NCI-H1417 (cell line): ENCODE measurements around the gene RAPGEF4.

Experiments used
- DNase-seq, 3 experiments: peaks; one replicate each; lab custom pipeline; 2025; lab: John Stamatoyannopoulos, UW

RAPGEF4 gene

DNA sequence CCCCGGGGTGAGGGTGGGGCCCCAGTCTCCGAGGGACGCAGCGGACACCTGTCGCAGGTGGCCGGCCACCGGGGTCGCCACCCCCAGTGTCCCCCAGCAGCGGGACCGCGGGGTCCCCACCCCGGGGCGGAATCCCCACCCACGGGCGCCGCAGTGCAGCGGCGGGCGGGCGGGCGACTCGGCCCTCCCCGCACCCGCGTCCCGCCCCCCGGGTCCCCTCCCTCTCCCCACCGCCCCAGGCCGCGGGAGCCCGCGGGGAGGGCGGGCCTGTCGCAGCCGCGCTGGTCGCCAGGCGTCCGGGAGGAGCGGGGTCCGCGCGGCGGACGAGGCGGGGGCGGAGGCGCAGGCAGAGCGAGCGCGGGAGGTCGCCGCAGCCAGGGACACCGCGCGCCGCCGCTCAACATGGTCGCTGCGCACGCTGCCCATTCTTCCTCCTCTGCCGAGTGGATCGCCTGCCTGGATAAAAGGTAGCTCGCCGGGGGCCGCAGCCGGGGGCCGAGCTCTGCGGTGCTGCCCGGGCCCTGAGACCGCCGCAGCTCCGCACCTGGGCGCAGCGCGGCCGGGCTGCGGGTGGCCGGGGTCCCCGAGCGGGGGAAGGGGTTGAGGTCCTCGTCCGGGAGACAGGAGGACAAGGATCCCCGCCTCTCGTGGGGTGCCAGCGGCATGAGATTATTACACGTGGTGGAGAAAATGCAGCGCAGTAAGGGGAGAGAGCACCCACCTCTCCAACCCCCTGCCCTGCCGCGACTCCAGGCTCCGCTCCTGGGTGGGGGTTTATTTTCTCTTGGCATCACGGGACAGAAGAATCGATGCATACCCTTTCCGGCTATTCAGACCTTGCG is at the start of gene RAPGEF4:
RAPGEF4 (plus strand) TSS at position 264 of the 842 bp plus-strand sequence; CDS start at position 403, 139 bp downstream.
- DNase-seq, result peak; percentile 27 to 53 (median 27)

DNA sequence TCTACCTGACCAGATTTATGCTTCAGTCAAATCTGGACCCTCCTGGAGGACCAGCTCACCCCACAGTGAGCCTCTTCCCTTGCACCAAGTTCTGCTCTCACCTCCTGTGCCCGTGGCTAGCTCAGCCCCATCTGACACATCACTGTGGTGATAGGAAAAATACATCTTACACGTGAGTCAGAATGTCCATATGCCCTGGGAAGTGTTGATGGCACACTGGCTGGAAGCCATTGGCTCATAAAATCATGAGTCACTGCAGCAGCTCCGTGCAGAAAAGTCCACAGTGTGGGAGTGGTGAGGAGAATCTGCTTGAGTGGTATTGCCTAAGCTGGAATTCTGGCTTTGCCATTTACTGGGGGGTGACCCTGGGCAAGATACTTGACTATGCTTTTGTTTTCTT is 42.6 kb upstream of the RAPGEF4 start:
- no peak for DNase-seq

DNA sequence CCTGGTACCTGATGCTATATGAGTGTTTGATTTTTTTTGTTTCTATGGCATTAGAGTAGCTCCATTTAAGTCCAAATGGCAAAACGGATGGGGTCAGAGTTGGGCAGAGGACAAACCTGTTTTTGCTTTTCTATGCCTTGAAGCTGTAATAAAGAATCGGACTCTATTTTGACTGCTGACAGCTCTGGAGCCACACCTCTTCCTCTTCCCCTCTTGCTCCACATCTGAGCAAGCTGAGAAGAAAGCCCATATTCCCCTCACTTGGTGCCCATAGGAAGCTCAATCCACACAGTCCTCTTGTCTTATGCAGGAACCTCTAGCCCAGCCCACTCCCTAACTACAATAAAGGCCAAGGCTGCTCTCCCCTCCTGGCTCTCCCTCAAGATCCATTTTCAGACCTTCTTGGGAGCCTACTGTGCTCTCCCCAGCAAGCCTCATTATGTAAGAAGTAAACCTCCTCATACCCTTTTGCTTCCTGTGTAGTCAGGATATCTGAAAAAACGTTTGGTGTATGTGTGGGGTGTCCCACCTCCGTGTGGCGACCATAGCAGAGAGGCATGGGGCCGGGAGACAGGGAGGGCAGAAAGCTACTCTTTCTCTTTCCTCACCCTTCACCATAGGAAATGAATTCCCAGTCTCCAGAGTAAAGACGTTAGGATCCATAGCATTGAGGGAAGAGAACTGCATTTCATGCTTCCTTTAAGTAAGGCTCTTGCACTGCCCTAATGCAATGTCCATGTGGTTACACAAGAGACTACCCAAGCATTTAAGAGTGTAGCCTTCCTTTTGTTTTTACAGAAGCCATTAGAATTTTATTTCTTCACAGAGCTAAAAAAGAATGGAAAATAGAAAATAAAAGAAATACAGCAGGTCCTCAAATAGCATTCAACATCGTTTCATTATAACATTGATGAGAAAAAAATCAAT is 41.9 kb upstream of the RAPGEF4 start:
- DNase-seq, result no peak

DNA sequence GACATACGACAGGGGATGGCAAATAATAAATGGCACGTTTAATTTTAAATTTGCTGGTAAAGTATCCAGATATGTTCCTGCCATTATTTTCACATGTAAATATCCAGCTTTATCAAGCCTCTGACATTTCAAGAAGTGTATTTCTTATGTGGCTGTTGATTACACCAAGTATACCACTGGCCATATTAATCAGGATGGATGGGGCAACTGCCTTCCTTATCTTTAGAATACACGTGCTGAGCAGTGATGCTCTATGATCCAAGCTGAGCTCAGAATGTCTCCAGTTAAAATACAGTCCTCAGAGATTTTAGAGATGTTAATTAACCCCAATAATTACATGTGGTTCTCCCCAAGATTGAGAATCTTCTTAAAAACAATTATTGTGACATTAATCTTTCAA is 38.3 kb upstream of the RAPGEF4 start:
- DNase-seq, result no peak

DNA sequence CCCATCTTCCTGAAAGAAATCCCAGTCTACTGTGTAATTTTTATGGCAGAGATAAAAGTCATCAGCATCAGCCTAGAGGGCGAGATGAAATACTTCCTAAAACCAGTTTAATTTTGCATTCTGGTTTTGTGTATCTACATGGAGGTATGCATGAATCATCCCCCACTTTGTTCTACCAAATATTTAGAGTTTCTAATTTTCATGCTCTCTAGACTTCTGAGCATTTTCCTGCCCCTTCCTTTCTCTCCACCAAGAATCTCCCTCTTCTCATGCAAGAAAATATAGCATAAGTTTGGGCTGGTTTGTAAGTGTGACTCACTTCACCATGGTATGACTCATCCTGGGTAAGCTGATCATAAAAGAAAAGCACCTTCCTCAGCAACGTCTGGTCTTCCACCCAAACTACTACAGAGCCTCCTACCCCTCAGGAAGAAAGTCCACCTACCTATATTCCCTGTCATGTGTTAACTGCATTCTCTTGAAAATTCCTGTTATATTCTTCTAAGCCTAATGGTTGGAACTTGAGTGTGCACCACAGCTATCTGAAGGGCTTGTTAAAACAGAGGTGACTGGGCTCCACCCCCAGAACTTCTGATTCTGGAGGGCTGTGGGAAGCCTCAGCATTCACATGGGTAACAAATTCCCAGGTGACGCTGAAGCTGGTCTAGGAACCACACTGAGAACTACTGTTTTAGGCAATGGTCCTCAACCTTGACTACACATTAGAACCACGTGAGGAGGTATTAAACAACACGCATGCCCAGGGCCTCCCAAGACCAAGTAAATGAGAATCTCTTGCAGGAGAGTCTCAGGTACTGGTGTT is 37.4 kb upstream of the RAPGEF4 start:
- no peak for DNase-seq

DNA sequence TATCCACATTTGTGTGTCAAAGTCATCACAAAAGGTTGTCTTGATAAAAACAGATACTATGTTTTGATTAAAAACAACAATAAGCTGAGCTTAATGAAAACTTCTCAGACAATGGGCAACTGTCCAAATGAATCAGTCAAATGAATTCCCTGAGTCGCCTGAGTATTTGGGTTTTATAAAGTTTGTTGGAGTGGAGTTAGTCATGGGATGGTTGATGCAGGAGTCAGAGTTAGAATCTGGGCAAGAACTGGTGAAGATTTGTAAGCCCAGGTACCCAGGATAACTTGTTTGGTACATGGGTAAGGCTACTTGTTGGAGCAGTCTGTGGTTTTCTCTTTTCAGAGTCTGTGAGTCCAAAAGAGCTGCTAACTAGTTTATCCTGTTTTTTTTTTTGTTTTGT is 34.4 kb upstream of the RAPGEF4 start:
- no peak for DNase-seq

DNA sequence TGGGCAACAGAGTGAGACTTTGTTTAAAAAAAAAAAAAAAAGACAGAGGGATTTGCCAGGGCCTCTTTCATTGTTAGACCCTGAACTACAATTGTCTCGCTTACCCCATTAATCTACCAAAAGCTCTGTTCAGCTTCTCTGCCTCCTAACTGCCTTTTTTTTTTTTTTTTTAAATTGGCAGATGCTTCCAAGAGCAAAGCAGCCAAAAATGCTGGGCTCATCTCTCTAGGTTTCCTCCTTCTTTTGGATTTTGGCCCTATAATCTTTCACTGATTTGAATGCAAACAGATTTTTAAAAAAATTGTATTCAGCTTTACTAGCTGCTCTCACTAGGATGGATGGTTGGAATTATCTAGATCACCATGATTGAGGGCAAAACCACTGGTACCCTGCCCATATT is 33.2 kb upstream of the RAPGEF4 start:
- no peak for DNase-seq

DNA sequence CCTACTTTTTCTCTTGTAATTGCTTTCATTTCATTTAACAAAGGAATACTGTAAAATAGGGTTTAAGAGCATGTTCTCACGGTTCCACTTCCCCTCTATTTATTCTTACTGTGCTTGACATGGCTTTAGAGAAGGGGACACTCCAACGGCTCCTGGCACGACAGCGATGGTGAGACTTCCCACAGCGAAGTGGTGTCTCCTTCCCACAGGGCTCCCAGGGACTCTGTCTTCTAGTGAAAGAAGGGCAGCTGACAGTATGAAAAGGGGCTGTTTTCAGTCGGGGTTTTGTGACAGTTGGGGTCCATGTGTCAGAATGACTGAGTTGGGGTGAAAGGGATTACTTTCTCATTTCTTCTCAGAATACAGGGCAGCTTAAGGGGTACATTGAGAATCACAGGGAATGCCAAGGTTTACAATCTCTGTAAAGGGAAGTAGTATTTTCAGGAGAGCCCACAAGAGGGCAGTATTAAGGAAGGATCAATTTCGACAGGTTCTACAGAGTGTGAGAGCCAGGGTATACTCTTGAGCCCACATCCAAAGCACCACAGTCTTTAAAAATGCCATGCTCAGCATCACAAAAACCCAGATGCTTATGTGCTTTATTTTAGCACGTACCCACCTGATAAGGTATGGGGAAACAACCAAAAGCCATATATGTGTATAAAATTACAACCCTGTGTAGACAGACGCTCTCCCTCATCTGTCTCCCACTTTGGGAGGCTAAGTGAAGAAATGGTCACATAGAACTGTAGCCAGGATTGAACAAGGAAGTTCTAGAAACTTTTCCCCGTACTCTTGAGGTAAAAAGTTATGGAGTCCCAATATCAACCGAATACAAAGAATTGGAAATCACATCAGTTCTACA is 31.3 kb upstream of the RAPGEF4 start:
- DNase-seq, result peak; percentile 8 to 26 (median 19)

DNA sequence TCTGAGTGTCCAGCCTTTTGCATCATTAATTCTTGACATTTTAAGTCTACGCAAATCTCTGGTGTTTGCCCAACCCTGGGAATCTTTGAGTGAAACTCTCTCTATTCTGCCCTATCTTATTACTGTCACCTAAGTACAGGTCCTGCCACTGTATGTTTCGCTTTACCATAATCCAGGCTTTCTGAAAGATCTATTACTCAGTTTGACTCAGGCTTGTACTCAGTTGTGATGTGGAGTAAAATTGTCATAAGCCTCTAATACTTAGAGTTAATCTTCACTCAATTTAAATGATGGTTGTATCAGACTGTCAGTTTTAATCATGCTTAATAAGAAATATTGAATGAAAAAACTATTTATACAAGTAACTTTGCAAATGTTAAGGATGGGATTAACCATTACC is 30.3 kb upstream of the RAPGEF4 start:
- no peak for DNase-seq

DNA sequence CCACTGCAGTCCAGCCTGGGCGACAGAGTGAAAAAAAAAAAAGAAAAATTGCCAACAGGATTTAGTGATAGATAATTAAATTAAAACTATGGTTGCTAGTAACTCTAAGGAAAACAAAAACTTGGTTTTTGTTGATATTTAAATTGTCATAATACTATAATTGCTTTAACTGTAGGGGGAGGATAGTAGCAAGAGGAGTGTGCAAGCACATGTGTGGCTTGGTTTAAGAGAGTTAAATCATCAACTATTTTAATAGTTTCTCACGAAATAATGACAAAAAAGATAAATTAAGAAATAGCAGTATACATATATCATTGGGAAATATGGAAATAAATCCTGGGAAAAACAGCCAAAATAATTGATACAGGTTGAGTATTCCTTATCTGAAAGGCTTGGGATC is 27.4 kb upstream of the RAPGEF4 start:
- no peak for DNase-seq

DNA sequence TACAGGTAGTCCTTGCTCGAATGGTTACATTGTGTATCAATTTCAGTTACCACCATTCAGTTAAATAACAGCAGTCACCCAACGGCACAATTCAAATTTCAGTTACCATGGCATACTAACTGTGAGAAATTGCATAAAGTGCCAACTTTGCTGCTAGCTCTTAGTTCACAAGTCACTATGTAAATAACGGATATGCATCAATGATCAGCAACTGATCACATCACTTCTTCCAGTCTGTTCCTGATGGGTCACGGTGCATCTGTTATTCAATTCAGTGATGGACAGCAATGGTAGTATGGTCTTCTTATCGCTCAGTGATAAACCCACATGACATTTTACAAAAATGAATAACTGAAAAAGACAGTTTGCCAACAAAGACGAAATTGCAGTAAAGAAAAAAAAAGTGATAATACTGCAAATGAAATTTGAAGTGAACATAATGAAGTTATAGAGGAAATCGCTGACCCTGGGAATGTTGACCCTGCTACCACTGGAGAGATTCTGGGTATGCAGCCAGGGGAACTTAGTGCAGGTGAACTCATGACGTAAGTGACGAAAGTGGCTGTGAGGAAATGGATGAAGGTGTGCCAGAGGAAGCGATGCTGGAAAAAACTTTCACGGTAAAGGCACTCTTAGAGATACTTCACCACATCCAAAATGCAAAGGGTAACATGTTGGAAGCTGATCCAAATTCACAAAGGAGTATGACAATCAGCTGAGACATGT is 25.9 kb upstream of the RAPGEF4 start:
- DNase-seq, result no peak

DNA sequence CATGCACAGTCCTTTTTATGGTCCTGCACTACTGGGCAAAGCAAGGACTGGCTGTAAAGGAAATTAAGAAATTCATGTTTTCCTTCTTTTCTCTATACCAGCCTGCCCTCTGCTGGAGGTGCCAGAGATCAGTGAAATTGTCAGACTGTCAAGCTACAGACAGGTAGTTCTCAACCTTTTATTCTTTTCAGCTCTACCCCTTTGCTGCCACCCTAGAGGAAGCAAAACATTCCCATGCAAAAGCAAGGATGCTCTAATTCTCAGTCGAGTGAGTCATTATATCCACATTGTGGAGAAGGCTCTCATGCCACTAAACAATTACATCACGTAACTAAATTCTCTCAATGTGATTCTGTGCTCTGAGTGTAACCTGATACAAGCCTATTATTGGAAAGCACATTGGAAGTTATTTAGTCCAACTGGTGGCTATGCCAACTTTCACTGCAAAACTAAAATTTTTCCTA is 25.0 kb upstream of the RAPGEF4 start:
- DNase-seq, result peak; percentile 2 to 51 (median 33)

DNA sequence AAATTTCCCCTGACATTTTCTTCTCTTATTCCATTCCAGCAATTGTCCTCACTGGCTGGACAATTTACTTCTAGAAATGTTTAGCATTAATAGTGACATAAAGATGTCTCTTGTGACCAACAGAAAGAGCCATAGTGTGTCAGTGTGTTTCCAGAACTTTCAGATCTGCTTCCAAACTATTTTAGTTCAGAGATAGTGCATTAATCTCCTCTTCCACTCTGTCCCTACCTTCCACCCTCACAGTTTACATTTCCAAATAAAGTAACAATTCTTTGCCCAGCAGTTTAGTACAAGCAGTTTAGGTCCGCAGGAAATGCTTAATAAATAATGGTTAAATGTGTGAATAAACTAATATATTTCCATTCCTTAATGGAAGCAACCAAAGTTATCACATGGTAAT is 24.5 kb upstream of the RAPGEF4 start:
- no peak for DNase-seq

DNA sequence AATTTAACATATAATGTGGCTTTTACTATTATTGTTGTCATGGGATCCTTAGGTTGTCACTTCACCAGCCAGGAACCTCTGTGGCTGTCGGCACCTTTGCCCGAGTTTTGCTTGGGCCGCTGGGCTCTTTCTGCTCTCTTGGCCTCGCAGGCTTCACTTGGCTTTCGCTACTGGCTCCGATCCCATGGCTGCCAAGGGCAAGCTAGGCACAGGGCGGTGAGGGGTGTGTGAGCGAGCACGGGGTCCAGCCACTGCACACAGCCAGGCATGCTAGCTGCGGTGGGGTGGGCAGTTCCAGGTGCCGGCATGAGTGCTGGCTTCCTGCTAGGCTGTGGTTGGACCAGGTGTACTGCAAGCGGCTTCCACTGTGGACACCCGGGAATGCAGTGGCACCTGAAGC is 23.4 kb upstream of the RAPGEF4 start:
- DNase-seq, result no peak

DNA sequence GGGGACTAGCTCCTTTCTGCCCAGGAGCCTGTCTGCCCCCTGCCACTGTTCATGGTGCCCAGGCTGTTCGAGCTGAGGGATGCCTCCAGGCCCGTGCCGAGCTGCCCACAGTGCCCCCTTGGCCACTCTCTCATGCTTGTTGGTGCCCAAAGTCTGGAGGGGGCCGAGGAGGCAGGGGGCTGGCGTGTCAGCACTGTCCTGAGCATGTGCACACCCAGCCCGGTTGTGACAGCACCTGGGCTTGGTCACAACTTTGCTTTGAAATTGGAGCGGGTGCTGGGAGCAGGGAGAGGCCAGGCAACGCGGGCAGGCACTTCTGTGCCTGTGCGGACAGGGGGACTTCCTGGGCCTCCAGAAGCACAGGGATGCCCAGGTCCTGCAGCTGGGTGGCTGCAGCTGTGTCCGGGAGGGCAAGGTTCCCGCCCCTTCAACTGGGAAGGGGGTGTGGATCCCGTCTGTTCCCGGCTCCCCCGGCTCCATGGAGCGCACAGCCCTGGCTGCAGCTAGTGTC is 22.2 kb upstream of the RAPGEF4 start:
- no peak for DNase-seq

DNA sequence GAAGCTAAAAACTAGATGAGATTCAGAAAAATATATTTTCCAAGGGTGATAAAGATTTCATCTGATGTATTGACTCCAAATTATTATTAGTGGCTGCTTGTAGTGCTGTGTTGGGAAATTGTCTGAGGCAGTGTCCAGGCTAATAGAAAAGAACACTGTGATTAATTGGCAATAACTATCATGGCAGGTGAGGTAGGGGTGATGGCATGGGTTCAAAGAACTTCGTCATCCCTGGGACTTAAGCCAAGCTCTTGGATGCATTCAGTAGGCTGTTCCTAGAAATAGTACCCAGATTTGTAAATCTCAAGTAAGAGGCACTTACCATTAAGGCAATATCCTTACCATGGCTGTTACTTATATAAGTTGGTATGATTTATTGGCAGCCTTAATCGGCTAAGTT is 13.2 kb upstream of the RAPGEF4 start:
- DNase-seq, result no peak

DNA sequence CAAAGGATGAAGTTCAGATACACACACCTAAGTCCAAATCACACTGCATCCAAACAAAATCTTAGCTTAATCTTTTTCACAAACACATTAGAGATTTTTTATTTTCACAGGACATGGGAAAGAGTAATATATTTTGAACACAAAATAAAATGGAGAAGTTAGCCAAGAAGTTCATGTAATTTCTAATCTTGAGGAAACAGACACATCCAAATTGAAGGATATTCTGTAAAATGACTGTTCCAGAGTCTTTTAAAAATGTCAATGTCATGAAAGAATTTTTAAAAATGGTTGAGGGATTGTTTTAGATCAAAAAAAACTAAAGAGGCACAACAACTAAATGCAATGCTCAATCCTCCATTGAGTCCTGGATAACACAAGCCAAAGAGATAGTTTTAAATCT is 12.4 kb upstream of the RAPGEF4 start:
- no peak for DNase-seq

DNA sequence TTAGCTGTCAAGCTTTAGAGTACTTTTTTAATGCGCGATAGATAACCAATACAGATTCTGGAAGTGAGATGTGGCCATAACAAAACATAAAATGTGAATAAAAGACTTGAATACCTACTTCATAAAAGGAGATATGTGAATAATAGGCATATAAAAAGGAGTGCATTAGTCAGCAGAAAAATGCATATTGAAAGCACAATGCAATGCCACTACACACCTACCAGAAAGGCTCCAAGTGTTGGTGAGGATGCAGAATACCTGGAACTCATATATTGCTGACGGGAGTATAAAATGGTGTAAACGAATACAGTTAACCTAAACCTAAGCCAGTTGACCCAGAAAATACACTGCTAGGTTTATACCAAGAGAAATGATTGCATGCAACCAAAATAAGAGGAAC is 10.9 kb upstream of the RAPGEF4 start:
- no peak for DNase-seq

DNA sequence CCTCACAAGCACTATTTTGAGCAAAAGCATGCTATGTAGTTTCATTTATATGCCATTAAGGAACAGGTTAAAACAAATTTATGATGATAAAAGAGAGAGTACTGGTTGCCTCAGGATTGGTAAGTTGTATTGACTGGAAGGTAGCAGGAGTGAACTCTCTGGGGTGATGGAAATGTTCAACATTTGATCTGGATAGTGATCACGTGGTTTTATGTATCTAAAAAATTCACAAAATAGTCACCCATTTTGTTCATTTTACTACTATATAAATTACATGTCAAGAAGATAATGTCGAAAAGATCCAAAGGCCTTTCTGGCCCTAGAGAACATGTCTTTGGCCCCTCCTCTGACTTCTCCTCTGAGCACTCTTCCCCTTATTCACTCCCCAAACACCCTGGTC is 10.4 kb upstream of the RAPGEF4 start:
- DNase-seq, result no peak

DNA sequence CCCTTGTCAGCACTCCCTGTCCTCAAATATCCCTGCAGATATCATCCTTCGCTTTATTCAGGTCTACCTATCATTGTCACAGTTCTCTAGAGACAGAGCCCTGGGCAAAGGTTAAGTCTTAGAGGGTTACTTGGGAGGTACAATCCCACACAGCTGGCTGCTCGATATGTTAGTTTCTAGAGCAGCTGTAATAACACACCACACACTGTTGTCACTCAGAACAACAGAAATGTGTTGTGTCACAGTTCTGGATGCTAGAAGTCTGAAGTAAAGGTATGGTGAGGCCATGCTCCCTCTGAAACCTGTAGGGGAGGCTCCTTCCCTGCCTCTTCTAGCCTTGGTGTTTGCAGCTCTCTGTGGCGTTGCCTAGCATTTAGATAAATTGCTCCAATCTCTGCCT is 9.9 kb upstream of the RAPGEF4 start:
- DNase-seq, result no peak
